ENCODE data around the gene KCTD19.
"Not testable (repeated sequence)": the region's sequence is repeated elsewhere in the genome, so short reads cannot be mapped to it uniquely, and the experiment has no call there.

Gene KCTD19

DNA sequence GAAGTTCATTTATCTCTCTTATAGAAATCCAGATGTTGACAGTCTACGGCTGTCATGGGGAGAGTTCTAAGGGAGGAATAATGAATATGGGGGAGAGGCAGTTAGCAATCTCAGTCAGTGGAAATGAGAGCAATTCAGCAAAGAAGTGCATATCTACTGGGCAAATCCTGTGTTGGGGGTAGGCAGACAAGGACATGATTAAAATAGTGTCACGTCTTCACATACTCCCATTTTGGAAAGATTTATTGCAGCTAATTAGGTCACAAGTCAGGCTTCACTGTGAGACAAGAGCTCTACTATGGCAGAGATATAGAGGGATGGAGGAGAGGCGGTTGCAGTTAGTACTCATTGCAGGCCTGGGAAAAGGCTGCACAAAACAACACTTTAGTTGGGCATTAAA, 29.9 kb upstream of the KCTD19 start:
- no peak overlapping the region for H3K27ac ChIP-seq
- TF ChIP-seq CTCF (conservative IDR thresholded peaks at IDR 0.05), result no peak

DNA sequence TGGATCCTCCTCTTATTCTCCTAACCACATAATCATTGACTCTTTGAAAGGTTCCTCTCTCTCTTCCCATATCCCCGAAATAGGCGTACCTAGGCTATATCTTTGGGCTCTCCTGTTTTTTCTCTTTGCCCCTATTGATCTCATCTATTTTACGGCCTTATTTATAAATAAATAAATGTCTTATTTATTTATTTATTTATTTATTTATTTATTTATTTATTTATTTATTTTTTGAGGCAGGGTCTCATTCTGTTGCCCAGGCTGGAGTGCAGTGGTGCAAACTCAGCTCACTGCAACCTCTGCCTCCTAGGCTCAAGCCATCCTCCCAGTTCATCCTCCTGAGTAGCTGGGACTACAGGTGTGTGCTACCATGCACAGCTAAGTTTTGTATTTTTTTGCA, 25.9 kb upstream of the KCTD19 start:
- not testable (repeated sequence) for H3K27ac ChIP-seq

DNA sequence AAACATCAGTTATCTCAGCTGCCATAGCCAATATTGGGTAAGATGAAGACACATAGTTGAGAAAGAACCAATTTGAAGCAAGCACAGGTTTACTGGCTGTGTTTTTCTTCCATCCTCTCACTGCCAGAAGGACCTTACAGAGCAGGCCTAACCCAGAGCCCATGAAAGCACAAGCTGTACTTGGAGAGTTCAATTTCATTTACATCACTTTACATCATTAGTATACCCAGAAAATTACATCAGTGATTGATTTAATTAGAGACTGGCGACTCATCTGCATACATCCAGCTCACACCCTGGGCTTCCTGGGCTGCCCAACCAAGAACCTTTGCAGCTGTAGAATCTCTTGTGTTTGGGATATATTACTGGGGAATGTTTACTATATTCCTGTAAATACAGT, 23.8 kb upstream of the KCTD19 start:
- no peak for TF ChIP-seq CTCF (conservative IDR thresholded peaks at IDR 0.05)
- H3K27ac ChIP-seq, result peak overlapping the region; percentile 13; the same call in 1 of the 2 replicates

DNA sequence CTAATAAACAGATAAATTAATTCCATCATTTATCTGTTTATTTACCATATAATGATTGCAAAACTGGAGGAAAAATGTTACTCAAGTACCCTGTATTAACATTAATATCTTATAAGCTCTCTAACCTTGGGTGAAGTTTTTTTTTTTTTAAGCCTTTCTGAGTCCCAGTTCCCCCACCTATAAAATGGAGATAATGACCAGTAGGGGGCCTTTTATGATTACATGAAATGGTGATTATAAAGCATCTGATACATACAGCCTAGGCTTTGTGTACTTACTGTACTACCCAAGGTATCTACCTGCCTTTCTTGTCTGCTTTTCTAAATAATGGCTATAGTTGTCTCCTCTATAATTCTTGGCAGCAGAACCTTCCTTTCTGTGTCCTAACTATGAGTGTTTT, 22.6 kb upstream of the KCTD19 start:
- TF ChIP-seq CTCF (conservative IDR thresholded peaks at IDR 0.05), result no peak; the same call in 1 of the 2 replicates
- no peak overlapping the region for H3K27ac ChIP-seq

- H3K27ac ChIP-seq, result peak overlapping the region; percentile 68
- TF ChIP-seq CTCF (conservative IDR thresholded peaks at IDR 0.05), result no peak
Measured at GRCh38 chr16:67346341-67346740, 19.8 kb upstream of the KCTD19 start.

- no peak for TF ChIP-seq CTCF (conservative IDR thresholded peaks at IDR 0.05)
- peak overlapping the region; percentile 68 for H3K27ac ChIP-seq
Measured at GRCh38 chr16:67345401-67345800, 18.9 kb upstream of the KCTD19 start.

DNA sequence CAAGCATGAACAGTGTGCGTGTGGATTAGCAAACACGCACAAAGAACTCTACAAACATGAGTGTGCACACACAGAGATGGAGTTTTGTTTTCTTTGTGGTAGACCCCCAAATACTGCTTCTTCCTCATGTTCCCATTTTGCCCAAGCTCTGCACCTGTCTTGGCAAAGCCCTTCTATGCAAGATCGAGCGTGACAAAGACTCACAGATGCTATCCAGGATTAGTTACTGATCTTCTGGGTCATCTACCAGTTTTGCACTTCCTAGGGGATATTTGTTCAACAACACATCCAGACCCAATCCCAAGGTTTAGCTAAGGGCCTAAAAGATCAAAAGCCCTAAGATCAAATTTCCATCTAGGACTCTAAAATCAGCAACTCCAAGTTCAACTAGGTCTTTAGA, 16.1 kb upstream of the KCTD19 start:
- no peak for TF ChIP-seq CTCF (conservative IDR thresholded peaks at IDR 0.05)
- no peak overlapping the region for H3K27ac ChIP-seq

- no peak overlapping the region for H3K27ac ChIP-seq
- TF ChIP-seq CTCF (conservative IDR thresholded peaks at IDR 0.05), result no peak
Measured at GRCh38 chr16:67341250-67341649, 14.7 kb upstream of the KCTD19 start.

Data from VCaP (cell line).